Mucosa of descending colon (tissue), 3 donors: ENCODE results near the gene KIAA0753. TPM values are rescaled to one million over a fixed set of nuclear protein-coding genes. Genes with fewer than 3 reads are reported as not detected.

Experiments
- ATAC-seq: fragments of 200-7000 bp; cut with Tn5 transposase; one replicate; pipeline ENCODE4 v1.9.1; 2020; ENCODE audit warnings: mild to moderate bottlenecking, moderate library complexity
- DNase-seq, 3 donors: peaks; one replicate each; pipeline ENCODE4 v3.0.0-alpha.2; 2020
- H3K36me3 ChIP-seq: fragments of 200-600 bp; one replicate; pipeline ENCODE4 v1.8.0; 2021; ENCODE audit warnings: low read depth, mild to moderate bottlenecking
- H3K4me1 ChIP-seq: fragments of 200-600 bp; one replicate; pipeline ENCODE4 v1.8.0; 2021; ENCODE audit warnings: low read depth, mild to moderate bottlenecking
- H3K4me3 ChIP-seq: fragments of 200-600 bp; one replicate; pipeline ENCODE4 v1.8.0; 2021; ENCODE audit warnings: mild to moderate bottlenecking
- H3K9me3 ChIP-seq: fragments of 200-600 bp; one replicate; pipeline ENCODE4 v1.8.0; 2021; ENCODE audit warnings: mild to moderate bottlenecking
- CTCF ChIP-seq: fragments of 200-600 bp; IDR thresholded peaks from one replicate; pipeline ENCODE4 v1.8.0; 2022; ENCODE audit warnings: antibody characterized with exemption, mild to moderate bottlenecking
- intact Hi-C, 2 donors: fragments of 100-400 bp; cut with DNase I in 1 of 2; cut with micrococcal nuclease in 1 of 2; formaldehyde crosslinking; loops; one replicate each; pipeline versions ENCODE4 v1.11.0 to v1.11.1; 2022; cut with DNase I, micrococcal nuclease
- total RNA-seq, 3 donors: library from RNA; stranded (reverse); fragmentation: NEBNext Ultra II Directional in 2 of 3; extraction: Animal tissue kit (Norgen Biotek cat#: 25700) in 2 of 3; gene quantifications; one replicate each; pipeline versions ENCODE4 v1.2.1 to v1.2.4, GENCODE V29; 2021 to 2023
- donor health status: DM: no; HTN: no; CAD: no; lungs with moderate emphysema.
- donor health status: DM: no; HTN: no; CAD: no.
- donor health status: DM: no; HTN: yes; CAD: no.

KIAA0753 gene
- total RNA-seq, 3 donors from 2014 or later: 15.5 to 22.8 (median 18.6) TPM

- no peak for TF ChIP-seq CTCF
- Histone ChIP-seq H3K9me3 (no peaks in the 10 kb centered on the region), H3K4me3 (no peak overlapping the region), H3K4me1 (no peaks in the 10 kb centered on the region), H3K36me3 (no peaks in the 10 kb centered on the region)
- intact Hi-C loops: no loop called here
- ATAC-seq: no peak
- DNase-seq: no peak
These were observed 103.9 kb downstream of the KIAA0753 start for GRCh38 chr17:6536566-6537065.

DNA sequence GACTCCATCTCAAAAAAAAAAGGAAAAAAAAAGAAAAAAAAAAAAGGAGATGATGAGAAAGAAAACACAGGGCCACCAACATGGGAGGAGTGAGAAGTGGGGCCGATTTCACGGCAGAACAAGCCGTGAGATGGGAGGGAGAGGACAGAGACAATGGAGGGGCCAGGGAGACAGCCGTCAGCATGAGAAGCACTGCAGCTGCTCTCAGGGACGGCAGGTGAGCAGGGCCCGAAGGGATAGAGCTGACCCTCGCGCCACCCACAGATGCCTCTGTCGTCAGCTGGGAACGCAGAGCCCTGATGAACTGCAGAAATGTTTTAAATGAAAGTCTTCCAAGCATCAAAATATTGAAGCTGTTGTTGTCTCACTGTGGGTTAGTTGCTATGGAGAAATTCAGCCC, 104.5 kb downstream of the KIAA0753 start:
- Histone ChIP-seq H3K36me3 (no peaks in the 10 kb centered on the region), H3K4me1 (no peaks in the 10 kb centered on the region), H3K4me3 (no peak overlapping the region), H3K9me3 (no peaks in the 10 kb centered on the region)
- ATAC-seq (no peak), DNase-seq (no peak)
- TF ChIP-seq CTCF: no peak
- intact Hi-C loops: no loop called here

DNA sequence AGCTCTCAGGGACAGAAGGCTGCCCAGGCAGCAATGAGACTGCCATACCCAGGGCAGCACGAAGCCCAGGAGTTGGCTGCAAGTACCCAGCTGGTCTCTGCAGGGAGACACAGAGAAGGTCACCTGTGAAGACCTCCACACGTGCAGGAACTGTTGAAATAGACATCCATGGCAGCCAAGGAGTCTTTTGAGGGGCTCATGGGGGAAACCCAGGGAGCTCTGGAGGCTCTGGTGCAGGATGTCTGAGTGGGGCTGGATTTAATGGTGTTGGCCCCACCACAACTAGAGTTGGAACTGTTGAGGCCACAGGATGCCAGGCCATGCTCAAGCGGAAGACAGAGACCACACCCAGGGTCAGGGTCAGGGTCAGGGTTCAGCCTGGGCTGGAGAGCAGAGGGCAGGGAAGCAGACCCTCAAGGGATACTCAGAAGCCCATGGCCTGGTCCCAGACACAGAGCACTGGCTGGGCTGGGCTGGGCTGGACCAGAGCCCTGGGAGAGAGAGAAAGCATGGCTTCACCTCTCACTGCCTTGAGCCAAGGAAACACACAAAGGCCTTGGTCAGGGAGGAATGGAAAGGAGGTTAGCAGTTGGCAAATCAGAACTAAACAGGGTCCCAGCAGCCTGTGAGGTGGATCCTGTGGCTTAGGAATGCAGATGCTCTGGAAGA, 105.5 kb downstream of the KIAA0753 start:
- no peaks in the 10 kb centered on the region for H3K4me1 ChIP-seq
- H3K4me3 ChIP-seq: no peak overlapping the region
- H3K9me3 ChIP-seq: no peaks in the 10 kb centered on the region
- DNase-seq (no peak), ATAC-seq (no peak)
- TF ChIP-seq CTCF: no peak
- intact Hi-C loops: no loop called here
- no peaks in the 10 kb centered on the region for H3K36me3 ChIP-seq

DNA sequence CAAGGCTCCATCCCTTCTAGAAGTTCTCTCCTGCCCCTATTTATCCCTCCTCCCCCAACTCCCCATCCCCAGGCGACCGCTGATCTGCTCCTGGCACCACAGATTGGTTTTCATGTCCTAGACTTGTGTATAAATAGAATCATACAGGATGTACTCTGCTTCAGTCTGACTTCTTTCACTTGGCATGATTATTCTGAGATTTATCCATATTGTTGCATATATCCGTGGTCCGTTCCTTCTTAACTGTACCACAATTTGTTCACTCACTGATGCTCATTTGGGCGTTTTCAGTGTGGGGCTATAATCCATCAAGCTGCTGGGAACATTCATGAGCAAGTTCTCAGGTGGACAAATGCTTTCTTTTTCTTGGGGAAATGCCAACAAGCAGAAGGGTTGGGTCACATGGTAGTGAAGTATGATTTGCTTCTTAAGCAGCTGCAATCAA, 108.0 kb downstream of the KIAA0753 start:
- no peaks in the 10 kb centered on the region for H3K9me3 ChIP-seq
- no peak for DNase-seq
- TF ChIP-seq CTCF: no peak
- ATAC-seq: no peak
- no peaks in the 10 kb centered on the region for H3K36me3 ChIP-seq
- intact Hi-C loops: no loop called here
- no peak overlapping the region for H3K4me3 ChIP-seq
- no peaks in the 10 kb centered on the region for H3K4me1 ChIP-seq

DNA sequence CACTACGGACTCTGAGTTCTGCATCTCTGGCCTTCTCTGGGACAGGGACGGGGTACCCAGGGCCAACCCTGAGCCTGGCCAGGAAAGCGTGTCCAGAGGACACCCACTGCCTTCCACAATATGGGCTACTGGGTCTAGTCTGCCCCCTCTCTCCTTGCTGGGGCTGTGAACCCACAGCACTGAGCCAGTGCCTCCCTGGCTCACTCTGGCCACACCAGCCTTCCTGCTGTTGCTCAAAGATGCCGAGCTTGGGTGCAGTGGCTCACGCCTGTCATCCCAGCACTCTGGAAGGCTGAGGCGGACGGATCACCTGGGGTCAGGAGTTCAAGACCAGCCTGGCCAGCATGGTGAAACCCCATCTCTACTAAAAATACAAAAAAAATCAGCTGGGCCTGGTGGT, 108.9 kb downstream of the KIAA0753 start:
- no peaks in the 10 kb centered on the region for H3K9me3 ChIP-seq
- H3K36me3 ChIP-seq: no peaks in the 10 kb centered on the region
- no peaks in the 10 kb centered on the region for H3K4me1 ChIP-seq
- DNase-seq (no peak), ATAC-seq (no peak)
- intact Hi-C loops: no loop called here
- no peak for TF ChIP-seq CTCF
- no peak overlapping the region for H3K4me3 ChIP-seq
